ENCODE results near the gene LRRK1.

DNA sequence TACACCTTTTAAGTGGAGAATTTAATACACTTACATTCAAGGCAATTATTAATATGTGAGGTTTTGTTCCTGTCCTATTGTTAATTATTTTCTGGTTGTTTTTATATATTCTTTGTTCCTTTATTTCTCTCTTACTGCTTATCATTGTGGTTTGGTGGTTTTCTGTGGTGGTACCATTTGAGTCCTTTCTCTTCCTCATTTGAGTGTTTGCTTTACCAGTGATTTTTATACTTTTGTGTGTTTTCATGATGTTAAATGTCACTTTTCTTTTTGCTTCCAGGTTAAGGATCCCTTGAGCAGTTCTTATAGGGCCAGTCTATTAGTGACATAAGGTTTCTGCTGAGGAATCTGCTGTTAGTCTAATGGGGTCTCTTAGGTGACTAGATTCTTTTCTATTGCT is 116.5 kb downstream of the LRRK1 start:
- TF ChIP-seq POLR2AphosphoS5 (IDR thresholded peaks at IDR 0.05; ENCODE audit: low read depth, low read length) (no peak), TAF1 (IDR thresholded peaks at IDR 0.05; ENCODE audit: borderline replicate concordance, insufficient read depth, low read length) (no peak)
